Adrenal gland (tissue), 5 donors: Measurements from ENCODE around the gene CHCHD1.

Experiments used
- POLR2A ChIP-seq, 2 donors: fragments of 450-650 bp; IDR thresholded peaks; one replicate each; pipeline ENCODE4 v1.6.1; 2017; ENCODE audit warnings: antibody characterized with exemption in 2 of 2, mild to moderate bottlenecking in 2 of 2, moderate library complexity in 1 of 2
- TF ChIP-seq, protein P1 (sequence below), 6 experiments: fragments of 450-650 bp in 4 of 6; fragments of 200-600 bp in 2 of 6; sonication (generic) in 1 of 6; IDR thresholded peaks; 1 replicate in 5 of 6; 2 replicates in 1 of 6; pipeline versions ENCODE4 v1.5.1 to v1.8.0; 2016 to 2021; ENCODE audit warnings: antibody characterized with exemption in 6 of 6, mild to moderate bottlenecking in 2 of 6, moderate library complexity in 1 of 6
- donor health status: DM: no; HTN: no; CAD: no.

GRCh38 chr10:73782749-73783085 is 869 bp downstream of the CHCHD1 start:
- TF ChIP-seq, protein P1, sequence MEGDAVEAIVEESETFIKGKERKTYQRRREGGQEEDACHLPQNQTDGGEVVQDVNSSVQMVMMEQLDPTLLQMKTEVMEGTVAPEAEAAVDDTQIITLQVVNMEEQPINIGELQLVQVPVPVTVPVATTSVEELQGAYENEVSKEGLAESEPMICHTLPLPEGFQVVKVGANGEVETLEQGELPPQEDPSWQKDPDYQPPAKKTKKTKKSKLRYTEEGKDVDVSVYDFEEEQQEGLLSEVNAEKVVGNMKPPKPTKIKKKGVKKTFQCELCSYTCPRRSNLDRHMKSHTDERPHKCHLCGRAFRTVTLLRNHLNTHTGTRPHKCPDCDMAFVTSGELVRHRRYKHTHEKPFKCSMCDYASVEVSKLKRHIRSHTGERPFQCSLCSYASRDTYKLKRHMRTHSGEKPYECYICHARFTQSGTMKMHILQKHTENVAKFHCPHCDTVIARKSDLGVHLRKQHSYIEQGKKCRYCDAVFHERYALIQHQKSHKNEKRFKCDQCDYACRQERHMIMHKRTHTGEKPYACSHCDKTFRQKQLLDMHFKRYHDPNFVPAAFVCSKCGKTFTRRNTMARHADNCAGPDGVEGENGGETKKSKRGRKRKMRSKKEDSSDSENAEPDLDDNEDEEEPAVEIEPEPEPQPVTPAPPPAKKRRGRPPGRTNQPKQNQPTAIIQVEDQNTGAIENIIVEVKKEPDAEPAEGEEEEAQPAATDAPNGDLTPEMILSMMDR (IDR thresholded peaks at IDR 0.05): no peak
- TF ChIP-seq POLR2A (IDR thresholded peaks at IDR 0.05): no peak
